Measurements from ENCODE around the gene ANO5. TPM values are rescaled to one million over a fixed set of nuclear protein-coding genes. Genes with fewer than 3 reads are reported as not detected.

Gene ANO5
- total RNA-seq, 4 donors from 2014 or later = 3.5 to 14.5 (median 4.8) TPM

DNA sequence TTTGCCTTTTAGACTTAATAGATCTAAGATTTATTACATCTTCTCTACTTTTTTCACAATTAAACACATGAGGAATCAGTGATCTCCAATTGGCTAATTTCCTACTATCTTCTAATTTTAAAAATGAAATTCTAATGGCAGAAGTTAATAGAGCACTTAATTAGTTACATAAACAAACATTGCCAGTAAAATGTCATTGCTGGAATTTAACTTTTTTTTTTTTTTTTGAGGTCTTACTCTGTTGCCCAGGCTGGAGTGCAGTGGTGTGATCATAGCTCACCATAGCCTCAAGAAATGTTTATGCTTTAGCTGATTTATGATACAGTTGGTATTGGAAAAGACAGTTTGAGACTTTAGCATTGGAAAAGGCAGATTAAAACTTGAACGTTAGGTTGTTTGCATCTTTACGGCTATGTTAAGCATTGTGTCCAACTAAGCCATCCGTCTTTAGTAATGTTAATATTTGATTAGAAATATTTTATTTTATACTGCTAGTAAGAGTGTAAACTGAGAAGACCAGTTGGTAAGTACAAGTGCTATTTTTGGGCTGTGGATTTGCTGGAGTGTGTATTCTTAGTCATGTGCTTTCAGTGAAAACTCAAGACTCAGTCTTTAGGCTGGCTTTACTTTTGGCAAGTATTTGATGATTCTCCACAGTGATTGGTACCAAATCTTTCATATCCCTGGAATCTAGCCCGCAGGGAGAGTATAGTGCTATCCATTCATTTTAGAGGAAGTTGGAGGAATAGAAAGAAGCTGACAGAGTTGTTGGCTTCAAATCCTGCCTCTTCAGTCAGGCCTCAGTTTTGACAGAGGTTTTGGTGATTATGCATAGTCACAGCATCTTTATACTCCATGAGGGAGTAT lies 4.5 kb downstream of the ANO5 start:
- no peak for DNase-seq
- Histone ChIP-seq H3K27ac (no peak overlapping the region), H3K4me1 (no peaks in the 10 kb centered on the region)

DNA sequence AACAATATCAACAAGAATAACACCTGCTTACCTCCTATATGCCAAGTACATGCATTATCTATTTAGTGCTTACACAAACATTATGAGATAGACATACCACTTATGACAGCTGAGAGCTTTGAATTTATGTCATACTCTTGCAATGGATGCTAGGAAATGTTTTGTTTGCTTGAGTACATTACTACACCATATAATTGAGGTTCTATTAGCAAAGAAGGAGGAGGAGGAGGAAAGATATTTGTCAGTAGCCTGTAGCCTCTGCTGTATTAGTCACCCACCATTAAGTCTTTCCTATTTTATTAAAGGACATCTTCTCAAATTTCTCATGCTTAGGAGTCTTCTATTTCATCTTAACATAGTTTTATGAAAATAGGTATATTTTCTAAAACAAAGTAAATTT lies 6.4 kb downstream of the ANO5 start:
- Histone ChIP-seq H3K4me1 (no peaks in the 10 kb centered on the region), H3K4me3 (no peak overlapping the region), H3K27me3 (no peaks in the 10 kb centered on the region), H3K36me3 (no peaks in the 10 kb centered on the region), H3K27ac (no peak overlapping the region), H3K9me3 (no peaks in the 10 kb centered on the region)
- TF ChIP-seq, protein P1, sequence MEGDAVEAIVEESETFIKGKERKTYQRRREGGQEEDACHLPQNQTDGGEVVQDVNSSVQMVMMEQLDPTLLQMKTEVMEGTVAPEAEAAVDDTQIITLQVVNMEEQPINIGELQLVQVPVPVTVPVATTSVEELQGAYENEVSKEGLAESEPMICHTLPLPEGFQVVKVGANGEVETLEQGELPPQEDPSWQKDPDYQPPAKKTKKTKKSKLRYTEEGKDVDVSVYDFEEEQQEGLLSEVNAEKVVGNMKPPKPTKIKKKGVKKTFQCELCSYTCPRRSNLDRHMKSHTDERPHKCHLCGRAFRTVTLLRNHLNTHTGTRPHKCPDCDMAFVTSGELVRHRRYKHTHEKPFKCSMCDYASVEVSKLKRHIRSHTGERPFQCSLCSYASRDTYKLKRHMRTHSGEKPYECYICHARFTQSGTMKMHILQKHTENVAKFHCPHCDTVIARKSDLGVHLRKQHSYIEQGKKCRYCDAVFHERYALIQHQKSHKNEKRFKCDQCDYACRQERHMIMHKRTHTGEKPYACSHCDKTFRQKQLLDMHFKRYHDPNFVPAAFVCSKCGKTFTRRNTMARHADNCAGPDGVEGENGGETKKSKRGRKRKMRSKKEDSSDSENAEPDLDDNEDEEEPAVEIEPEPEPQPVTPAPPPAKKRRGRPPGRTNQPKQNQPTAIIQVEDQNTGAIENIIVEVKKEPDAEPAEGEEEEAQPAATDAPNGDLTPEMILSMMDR (IDR thresholded peaks at IDR 0.05) = no peak
- no peak for TF ChIP-seq POLR2A (IDR thresholded peaks at IDR 0.05)
- intact Hi-C loops (cut with DNase I; ENCODE audit: low total_unique reads) = no loop called here
- DNase-seq = no peak

More for the DNA sequence above, 4.5 kb downstream of the ANO5 start:
- Histone ChIP-seq H3K27me3 (no peaks in the 10 kb centered on the region), H3K4me3 (no peak overlapping the region), H3K36me3 (no peaks in the 10 kb centered on the region), H3K9me3 (no peaks in the 10 kb centered on the region)
- TF ChIP-seq, protein P1 (IDR thresholded peaks at IDR 0.05) = no peak
- no peak for TF ChIP-seq POLR2A (IDR thresholded peaks at IDR 0.05)
- intact Hi-C loops (cut with DNase I; ENCODE audit: low total_unique reads) = no loop called here

DNA sequence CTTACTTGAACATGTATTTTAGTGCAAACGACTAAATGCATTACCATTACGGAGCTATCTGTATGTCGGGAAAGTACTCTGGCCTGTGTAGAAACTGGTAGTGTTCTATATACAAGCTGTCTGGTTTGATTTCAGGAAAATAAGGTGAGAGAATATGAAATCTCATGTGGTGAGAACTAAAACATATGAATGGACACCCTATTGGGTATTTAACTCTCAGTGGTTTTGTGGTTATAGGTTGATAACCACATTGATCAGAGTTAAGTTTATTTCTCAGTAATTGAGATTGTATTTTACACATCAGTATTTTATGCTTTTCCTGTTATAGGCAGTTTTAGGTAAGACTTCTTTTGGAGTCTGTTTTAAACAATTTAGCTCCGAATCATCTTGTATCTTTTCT lies 10.4 kb downstream of the ANO5 start:
- no peaks in the 10 kb centered on the region for H3K36me3 ChIP-seq
- no peak overlapping the region for H3K4me3 ChIP-seq
- no peak for DNase-seq
- intact Hi-C loops (cut with DNase I; ENCODE audit: low total_unique reads) = no loop called here
- H3K9me3 ChIP-seq = no peaks in the 10 kb centered on the region
- no peaks in the 10 kb centered on the region for H3K4me1 ChIP-seq
- no peak overlapping the region for H3K27ac ChIP-seq
- TF ChIP-seq POLR2A (IDR thresholded peaks at IDR 0.05) = no peak
- TF ChIP-seq, protein P1 (IDR thresholded peaks at IDR 0.05) = no peak
- H3K27me3 ChIP-seq = no peaks in the 10 kb centered on the region

DNA sequence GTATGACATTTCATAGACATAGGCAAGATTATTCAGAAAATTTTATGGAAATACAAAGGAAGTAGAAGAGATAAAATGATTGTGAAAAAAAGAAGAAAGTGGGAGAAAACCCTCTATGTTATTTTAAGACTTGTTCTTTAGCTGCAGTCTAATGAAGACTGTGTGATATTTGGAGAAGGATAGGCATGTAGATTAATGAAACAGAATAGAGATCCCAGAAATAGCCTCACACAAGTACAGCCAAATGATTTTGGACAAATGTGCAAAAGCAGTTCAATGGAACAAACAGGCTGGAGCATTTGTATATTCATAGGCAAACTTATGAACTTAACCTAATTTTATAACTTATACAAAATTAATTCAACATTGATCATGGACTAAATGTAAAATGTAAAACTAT lies 14.3 kb downstream of the ANO5 start:
- no peaks in the 10 kb centered on the region for H3K4me1 ChIP-seq
- no peaks in the 10 kb centered on the region for H3K9me3 ChIP-seq
- H3K27me3 ChIP-seq = no peaks in the 10 kb centered on the region
- H3K4me3 ChIP-seq = no peak overlapping the region
- TF ChIP-seq, protein P1 (IDR thresholded peaks at IDR 0.05) = no peak
- no peak for TF ChIP-seq POLR2A (IDR thresholded peaks at IDR 0.05)
- intact Hi-C loops (cut with DNase I; ENCODE audit: low total_unique reads) = no loop called here
- DNase-seq = no peak
- H3K27ac ChIP-seq = no peak overlapping the region
- no peaks in the 10 kb centered on the region for H3K36me3 ChIP-seq

DNA sequence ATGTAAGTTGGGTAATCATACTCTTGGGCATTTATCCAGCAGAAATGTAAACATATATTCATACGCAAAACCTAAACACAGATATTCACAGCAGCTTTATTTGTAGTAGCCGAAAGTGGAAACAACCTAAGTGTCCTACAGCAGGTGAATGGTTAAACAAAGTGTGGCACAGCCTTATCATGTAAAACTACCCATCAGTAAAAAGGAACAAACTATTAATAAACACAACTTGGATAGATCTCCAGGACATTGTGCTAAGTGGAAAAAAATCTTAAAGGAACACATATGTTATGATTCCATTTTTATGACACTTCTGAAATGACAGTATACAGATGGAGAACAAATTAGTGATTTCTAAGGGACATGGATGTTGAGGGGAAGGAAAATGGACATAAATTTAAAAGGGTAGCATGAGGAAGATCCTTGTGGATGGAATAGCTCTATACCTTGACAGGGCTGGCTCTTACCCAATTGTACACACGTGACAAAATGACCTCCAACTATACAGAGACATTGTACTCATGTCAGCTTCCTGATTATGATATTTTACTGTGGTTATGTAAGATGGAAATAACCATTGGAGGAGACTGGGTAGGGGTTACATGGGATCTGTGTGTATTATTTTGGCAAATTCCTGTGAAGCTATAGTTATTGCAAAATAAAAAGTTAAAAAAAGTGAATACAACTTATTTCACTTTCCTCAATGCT lies 15.4 kb downstream of the ANO5 start:
- Histone ChIP-seq H3K4me1 (no peaks in the 10 kb centered on the region), H3K9me3 (no peaks in the 10 kb centered on the region), H3K36me3 (no peaks in the 10 kb centered on the region), H3K4me3 (no peak overlapping the region), H3K27ac (no peak overlapping the region), H3K27me3 (no peaks in the 10 kb centered on the region)
- no peak for DNase-seq
- intact Hi-C loops (cut with DNase I; ENCODE audit: low total_unique reads) = no loop called here
- TF ChIP-seq, protein P1 (IDR thresholded peaks at IDR 0.05) = no peak
- no peak for TF ChIP-seq POLR2A (IDR thresholded peaks at IDR 0.05)
